ENCODE results near the gene RNF151.

Gene RNF151

DNA sequence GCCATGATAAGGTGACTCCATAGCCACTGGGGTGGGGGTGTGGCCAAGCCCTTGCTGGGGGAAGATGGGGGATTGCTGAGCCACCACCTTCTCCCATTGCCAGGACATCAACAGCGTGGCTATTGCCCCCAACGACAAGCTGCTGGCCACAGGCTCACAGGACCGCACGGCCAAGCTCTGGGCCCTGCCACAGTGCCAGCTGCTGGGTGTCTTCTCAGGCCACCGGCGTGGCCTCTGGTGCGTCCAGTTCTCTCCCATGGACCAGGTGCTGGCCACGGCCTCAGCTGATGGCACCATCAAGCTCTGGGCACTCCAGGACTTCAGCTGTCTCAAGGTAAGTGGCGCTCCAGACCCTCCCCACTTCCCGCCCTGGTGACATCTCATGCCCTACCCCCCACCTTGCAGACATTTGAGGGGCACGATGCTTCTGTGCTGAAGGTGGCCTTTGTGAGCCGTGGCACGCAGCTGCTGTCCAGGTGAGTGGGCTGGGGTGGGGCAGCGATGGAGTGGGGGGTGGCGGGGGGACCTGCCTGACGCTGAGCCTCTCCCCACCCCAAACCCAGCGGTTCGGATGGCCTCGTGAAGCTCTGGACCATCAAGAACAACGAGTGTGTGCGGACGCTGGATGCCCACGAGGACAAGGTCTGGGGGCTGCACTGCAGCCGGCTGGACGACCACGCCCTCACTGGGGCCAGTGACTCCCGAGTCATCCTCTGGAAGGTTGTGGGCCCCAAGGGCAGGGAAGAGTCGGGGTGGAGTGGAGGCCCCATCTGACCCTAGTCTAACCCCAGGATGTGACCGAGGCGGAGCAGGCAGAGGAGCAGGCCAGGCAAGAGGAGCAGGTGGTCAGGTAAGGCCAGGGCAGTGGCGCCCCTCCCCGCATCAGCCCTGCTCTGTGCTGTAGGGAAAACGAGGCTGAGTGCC is 10.6 kb downstream of the RNF151 start:
- DNase-seq (ENCODE audit: extremely low read depth in 1 of 2, low read depth in 1 of 2) = no peak

DNA sequence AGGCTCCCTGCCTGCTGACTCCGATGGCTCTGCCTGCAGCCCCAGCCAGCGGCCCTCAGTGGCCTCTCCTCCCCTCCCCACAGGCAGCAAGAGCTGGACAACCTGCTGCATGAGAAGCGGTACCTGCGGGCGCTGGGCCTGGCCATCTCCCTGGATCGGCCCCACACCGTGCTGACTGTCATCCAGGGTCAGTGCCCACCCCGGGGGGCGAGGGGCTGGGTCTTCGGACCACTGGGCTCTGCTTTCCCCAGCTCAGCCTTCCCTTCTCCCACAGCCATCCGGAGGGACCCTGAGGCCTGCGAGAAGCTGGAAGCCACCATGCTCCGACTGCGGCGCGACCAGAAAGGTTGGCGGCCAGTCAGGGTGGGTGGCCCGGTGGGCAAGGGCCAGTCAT is 11.2 kb downstream of the RNF151 start:
- no peak for DNase-seq (ENCODE audit: extremely low read depth in 1 of 2, low read depth in 1 of 2)

DNA sequence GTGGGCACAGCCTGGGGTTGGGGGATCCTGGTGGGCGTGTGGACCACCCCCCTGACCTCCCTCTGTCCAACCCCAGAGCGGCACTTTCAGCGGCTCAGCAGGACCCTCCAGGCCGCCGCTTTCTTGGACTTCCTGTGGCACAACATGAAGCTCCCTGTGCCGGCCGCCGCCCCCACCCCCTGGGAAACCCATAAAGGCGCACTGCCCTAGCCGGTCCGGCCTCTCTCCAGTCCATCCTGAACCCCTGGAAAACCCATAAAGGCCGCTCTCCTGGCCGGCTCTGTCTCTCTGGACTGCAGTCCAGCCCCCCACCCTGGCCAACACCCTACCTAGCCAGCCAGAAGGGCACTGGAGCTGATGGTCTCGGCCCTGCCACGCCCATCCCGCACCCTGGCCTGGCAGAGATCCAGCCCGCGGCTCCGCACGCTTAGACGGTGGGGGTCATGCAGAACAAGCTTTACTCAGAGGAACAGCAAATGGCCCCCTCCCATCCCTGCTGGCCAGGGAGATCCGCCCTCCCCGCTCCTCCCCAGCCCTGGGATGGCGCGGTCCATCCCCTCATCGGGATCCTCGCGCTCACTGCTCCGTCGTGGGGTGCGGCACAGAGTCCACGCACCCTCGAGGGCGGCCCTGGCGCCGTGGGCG is 11.9 kb downstream of the RNF151 start:
- DNase-seq (ENCODE audit: extremely low read depth in 1 of 2, low read depth in 1 of 2) = no peak

DNA sequence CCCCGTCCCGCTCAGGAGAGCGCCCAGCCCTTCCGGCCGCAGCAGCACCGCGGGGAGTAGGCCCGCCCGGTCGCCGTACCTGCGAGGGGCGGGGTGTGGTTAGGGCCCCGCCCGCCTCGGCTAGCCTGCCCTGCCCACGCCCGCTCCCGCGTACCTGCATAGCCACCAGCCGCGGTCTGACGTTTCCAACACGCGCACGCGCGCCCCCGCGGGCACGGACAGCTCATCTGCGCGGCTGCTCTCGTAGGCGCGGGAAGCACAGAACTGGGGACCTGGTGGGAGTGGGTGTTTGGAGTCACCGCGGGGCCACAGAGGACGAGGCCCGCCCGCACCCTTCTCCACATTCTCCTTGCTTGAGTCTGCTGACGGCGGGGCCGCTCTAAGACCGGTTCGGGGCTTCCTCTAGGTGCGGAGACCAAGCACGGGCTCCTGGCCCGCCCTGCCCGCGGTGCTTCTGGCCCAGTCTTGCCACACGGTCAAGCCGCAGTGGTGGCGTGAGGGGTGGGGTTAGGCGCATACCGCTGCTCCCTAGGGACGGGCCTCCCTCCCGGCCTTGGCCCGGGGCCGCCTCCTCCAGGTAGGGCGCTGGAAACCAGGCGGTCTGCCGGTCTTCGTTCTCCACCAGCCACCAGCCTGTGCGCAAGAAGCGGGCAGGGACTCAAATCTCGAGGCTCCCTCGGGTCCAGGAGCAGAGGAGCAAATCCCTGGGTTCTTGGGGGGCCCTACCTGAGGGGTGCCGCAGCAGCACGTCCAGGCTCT is 12.8 kb downstream of the RNF151 start:
- DNase-seq (ENCODE audit: extremely low read depth in 1 of 2, low read depth in 1 of 2) = no peak

DNA sequence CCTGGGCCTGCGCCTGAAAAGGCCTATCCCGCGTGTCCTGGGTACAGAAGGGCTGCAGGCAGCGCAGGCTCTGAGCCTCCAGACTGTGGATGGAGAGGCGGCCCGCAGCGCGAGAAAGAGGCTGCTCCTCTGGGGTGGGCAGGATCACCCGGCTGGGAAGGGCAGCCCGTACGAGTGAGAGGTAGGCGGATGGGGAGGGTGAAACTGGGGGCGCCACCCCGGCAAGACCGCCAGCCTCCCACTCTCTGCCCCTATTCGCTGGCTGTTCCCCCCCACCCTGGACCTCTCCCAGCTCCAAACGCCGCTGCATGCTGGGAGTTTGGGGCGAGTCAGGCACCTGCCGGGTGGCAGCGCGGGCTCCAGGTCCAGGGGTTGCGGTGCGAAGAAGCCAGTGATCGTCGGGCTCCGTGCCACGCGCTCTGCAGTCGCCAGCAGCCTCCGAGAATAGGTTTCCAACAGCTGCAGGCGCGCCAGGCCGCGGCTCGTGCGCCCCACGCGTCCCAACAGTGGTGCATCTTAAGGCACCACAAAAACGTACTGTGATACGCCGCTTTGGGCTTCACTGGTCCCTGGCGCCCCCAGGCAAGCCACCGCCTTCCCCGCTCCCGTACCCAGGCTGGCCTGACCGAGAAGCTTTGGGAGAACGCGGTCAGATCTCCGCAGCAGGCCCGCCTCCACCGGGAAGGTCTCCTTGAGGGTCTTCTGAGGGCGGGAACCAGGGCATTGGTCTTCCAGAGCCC is 13.5 kb downstream of the RNF151 start:
- no peak for DNase-seq (ENCODE audit: extremely low read depth in 1 of 2, low read depth in 1 of 2)

DNA sequence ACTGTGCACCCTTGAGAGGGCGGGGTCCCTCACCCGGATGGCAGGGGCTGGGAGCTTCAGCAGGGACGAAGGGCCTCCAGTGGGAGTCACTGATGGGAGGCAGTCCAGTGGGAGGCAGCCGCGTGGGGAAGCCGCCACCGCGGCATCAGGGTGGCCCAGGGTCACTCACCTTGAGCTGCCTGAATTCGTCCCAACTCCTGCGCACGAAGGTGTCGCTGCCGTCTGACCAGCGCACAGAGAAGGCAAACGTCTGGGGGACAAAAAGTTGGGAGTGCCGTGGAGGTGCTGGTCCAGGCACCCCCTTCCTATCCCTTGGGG is 14.1 kb downstream of the RNF151 start:
- DNase-seq (ENCODE audit: extremely low read depth in 1 of 2, low read depth in 1 of 2) = no peak

DNA sequence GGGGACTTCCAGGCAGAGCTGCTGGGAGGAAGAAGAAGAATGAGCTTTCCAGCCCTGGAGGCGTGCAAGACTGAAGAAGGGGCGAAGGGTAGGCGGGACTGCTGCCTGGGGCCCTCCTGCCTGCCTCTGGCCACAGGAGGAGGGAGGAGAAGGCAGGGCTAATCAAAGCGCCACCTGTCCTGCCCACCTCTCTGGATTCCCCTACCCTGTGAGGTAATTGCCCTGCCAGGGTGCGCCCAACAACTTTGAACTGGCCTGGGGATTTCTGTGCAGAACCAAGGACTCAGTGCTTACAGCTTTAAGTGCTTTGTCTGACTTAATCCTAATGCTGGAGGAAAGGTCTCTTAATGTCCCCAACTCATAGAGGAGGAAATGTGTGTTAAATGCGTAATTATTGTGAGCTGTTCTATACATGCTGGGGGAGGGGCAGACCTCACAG is 14.8 kb downstream of the RNF151 start, which contains the start of gene NOXO1:
Gene NOXO1 (minus strand): TSS at position 72 of the 439 bp plus-strand sequence. CDS start 290 bp downstream, outside the sequence.
- DNase-seq (ENCODE audit: extremely low read depth in 1 of 2, low read depth in 1 of 2) = no peak

DNA sequence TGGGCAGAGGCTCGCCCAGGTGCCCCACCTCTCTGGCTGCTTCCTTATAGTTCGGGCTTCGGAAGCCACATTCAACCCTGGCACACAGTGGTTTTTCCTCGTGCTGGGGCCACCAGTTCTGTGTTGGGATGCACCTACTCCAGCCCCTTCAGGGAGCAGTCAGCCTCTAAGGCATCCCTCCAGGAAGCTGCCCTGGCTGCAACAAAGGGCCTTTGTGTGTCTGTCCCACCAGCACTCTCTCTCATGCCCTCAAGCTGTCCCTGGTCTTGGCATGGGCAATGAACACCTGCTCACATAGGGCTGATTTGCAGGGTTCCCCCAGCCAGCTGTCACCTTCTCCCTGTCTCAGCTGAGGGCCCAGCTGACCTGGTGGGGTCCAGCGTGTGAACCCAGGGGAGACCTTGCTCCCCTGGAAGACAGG is 15.4 kb downstream of the RNF151 start:
- DNase-seq (ENCODE audit: extremely low read depth in 1 of 2, low read depth in 1 of 2) = no peak

DNA sequence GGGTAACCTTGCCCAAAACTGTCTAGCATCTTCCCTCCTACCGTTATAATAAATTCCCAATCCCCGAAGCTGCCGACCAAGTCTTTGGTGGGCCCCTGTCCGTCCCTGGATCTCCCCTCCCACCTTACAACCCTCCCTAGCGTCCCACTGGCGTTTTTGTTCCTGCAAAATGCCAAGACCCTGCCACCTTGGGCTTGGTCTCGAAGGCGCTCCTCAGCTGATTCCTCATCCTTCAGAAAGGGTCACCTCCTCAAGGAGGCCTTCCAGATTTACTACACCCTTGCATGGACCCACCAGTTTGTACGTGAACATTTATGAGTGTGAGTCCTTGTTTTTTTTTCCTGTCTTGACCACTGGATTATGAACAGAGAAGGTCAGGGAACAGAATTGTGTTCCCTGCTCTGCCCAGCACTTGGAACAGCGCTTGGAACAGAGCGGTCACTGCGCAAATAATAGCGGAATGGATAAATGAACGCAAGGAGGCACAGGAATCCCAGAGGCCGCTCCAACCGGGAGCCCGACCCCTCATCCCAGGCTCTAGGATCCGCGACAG is 16.4 kb downstream of the RNF151 start:
- DNase-seq (ENCODE audit: extremely low read depth in 1 of 2, low read depth in 1 of 2) = no peak

GRCh38 chr16:1983544-1984346 is 17.1 kb downstream of the RNF151 start, which contains the start of gene GFER:
Gene GFER, plus strand, starts transcription at chr16:1984193. Its CDS starts 26 bp downstream, at chr16:1984219.
- DNase-seq (ENCODE audit: extremely low read depth in 1 of 2, low read depth in 1 of 2) = peak; percentile 64 to 70

DNA sequence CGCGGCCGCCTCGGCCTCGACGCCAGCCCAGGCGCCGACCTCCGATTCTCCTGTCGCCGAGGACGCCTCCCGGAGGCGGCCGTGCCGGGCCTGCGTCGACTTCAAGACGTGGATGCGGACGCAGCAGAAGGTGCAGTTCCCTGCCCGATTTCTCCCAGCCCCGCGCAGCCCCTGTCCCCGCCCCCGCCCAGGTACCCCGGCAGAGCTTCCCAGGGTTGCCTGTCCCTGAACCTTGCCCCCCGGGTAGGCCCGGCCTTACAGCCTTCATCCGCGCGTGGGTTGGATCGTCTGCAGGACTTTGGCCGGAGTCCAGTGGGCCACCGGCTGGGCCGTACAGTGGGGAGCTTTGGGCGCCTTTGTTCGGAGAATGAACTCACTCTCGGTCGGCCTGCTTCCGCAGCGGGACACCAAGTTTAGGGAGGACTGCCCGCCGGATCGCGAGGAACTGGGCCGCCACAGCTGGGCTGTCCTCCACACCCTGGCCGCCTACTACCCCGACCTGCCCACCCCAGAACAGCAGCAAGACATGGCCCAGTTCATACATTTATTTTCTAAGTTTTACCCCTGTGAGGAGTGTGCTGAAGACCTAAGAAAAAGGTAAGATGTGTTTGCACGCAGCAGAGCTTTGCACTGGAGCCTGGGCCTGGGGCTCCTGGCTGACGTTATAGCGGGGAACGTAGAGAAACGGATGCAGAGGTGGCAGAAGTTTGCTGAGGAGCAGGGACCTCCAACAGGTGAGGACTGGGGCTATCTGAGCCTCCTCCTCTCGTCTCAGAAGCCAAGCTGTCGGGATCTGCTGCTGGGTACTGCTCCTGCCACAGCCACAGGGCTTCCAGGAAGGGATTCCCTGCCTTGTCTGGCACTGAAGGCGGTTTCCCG is 17.9 kb downstream of the RNF151 start:
- no peak for DNase-seq (ENCODE audit: extremely low read depth in 1 of 2, low read depth in 1 of 2)

- DNase-seq (ENCODE audit: extremely low read depth in 1 of 2, low read depth in 1 of 2) = no peak
These were observed 19.0 kb downstream of the RNF151 start for GRCh38 chr16:1985466-1986150.

- DNase-seq (ENCODE audit: extremely low read depth in 1 of 2, low read depth in 1 of 2) = no peak
These were observed 20.5 kb downstream of the RNF151 start for GRCh38 chr16:1987198-1987597.

GRCh38 chr16:1989209-1990100 is 22.8 kb downstream of the RNF151 start, which contains the start of gene SYNGR3:
Gene SYNGR3, plus strand, starts transcription at chr16:1989970. Its CDS starts 133 bp downstream, at chr16:1990103.
- DNase-seq (ENCODE audit: extremely low read depth in 1 of 2, low read depth in 1 of 2) = no peak

- DNase-seq (ENCODE audit: extremely low read depth in 1 of 2, low read depth in 1 of 2) = no peak
These were observed 23.4 kb downstream of the RNF151 start for GRCh38 chr16:1990101-1990350.

DNA sequence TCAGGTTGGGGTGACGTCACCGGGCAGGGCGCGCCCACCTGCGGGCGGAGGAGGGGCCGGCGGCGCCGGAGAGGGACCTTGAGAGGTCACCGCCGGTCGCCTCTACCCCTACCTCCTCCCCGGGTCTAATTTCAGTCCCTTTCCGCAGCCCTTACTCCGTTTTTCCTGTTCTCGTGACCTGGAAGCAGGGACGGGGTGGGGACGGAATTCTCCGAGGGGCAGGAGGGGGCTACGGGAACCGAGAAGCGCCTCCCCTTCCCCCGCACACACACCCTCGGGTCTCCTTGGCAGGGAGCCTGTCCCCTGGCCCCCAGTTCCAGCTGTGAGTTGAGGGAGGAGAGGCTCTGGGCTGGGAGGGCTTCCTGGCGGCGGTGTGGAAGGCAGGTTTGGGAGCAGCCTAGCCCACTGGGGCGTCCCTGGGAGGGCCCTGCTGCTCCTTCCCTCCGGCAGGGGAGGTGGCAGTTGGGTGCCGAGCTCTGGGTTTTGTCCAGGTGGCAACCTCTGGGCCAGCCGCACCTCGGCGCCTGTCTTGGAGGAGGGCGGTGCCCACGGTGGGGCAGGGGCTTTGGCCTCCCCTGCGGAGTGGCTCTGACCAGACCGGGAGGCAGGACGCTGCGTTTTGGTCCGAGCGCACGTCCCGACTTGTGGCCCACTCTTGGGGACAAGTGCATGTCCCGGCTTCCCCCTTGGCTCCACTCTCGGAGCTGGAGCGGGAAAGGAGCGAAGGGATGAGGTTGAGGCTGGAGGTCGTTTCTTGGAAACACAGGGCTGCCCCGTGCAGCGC is 23.9 kb downstream of the RNF151 start:
- no peak for DNase-seq (ENCODE audit: extremely low read depth in 1 of 2, low read depth in 1 of 2)
